ENCODE measurements around the gene CPXM1. TPM values are rescaled to one million over a fixed set of nuclear protein-coding genes. Genes with fewer than 3 reads are reported as not detected.

Gene CPXM1
- total and polyA plus RNA-seq, 8 donors: 0.50 to 16.2 (median 1.2) TPM; not detected in 3

GRCh38 chr20:2816030-2816582 lies 15.7 kb upstream of the CPXM1 start, which contains the start of gene TMEM239:
Gene TMEM239, plus strand, starts transcription at chr20:2816364. Its CDS starts 191 bp downstream, at chr20:2816555.
- Histone ChIP-seq H3K27ac (peak within 1 kb of the TSS in 1 of 5 donors; percentile 27), H3K4me1 (peaks cover 4 to 16% (median 9%) of the 10 kb centered on the region in 4 donors), H3K27me3 (peaks cover 6 to 70% (median 12%) of the 10 kb centered on the region in 3 donors), H3K9me3 (peaks cover 0 to 17% (median 8%) of the 10 kb centered on the region in 4 donors), H3K4me3 (no peak within 1 kb of the TSS), H3K36me3 (no peaks in the 10 kb centered on the region)
- DNase-seq: no peak
- TF ChIP-seq, protein P1, sequence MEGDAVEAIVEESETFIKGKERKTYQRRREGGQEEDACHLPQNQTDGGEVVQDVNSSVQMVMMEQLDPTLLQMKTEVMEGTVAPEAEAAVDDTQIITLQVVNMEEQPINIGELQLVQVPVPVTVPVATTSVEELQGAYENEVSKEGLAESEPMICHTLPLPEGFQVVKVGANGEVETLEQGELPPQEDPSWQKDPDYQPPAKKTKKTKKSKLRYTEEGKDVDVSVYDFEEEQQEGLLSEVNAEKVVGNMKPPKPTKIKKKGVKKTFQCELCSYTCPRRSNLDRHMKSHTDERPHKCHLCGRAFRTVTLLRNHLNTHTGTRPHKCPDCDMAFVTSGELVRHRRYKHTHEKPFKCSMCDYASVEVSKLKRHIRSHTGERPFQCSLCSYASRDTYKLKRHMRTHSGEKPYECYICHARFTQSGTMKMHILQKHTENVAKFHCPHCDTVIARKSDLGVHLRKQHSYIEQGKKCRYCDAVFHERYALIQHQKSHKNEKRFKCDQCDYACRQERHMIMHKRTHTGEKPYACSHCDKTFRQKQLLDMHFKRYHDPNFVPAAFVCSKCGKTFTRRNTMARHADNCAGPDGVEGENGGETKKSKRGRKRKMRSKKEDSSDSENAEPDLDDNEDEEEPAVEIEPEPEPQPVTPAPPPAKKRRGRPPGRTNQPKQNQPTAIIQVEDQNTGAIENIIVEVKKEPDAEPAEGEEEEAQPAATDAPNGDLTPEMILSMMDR (IDR thresholded peaks at IDR 0.05): no peak
- no peak for TF ChIP-seq POLR2AphosphoS5 (IDR thresholded peaks at IDR 0.05)
- TF ChIP-seq EP300 (IDR thresholded peaks at IDR 0.05): no peak
- no peak for TF ChIP-seq POLR2A (IDR thresholded peaks at IDR 0.05)
- intact Hi-C loops (cut with DNase I; ENCODE audit: low total_unique reads): no loop called here
- WGBS, 5 donors: 58 to 82% (median 72%) methylated on average over 7 to 10 of the region's 10 CpGs

GRCh38 chr20:2815242-2815900 lies 14.9 kb upstream of the CPXM1 start:
- Histone ChIP-seq H3K36me3 (no peaks in the 10 kb centered on the region), H3K9me3 (peaks cover 0 to 17% (median 8%) of the 10 kb centered on the region in 4 donors), H3K27me3 (peaks cover 2 to 70% (median 4%) of the 10 kb centered on the region in 3 donors), H3K4me1 (peaks cover 2 to 9% (median 4%) of the 10 kb centered on the region in 4 donors), H3K27ac (no peak overlapping the region), H3K4me3 (no peak overlapping the region)
- no peak for DNase-seq
- WGBS, 5 donors: 88 to 94% (median 89%) methylated on average over 7 to 8 of the region's 8 CpGs
- intact Hi-C loops (cut with DNase I; ENCODE audit: low total_unique reads): no loop called here
- TF ChIP-seq EP300 (IDR thresholded peaks at IDR 0.05) (no peak), POLR2AphosphoS5 (IDR thresholded peaks at IDR 0.05) (no peak), POLR2A (IDR thresholded peaks at IDR 0.05) (no peak)
- TF ChIP-seq, protein P1 (IDR thresholded peaks at IDR 0.05): no peak

DNA sequence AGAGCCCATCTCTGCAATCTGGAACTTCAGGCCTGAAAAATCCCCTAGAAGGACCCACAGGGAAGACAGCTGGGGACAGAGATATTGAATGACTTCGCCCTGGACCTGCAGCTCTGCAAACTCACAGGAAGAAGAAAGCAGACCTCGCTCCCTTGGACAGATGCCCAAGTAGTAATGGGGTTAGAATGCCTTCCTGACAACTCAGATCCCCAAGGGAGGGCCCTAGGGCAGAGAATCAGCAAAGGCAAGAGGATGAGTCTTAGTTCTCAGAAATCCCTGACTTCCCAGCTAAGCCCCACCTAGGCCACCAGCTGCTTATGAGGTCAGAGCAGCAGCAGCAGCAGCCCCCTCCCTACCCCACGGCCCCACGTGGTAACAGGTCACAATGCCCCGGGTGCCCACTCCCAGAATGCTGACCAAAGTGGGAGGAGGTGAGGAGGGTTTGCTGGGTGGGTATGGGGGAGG lies 14.2 kb upstream of the CPXM1 start, which contains the start of gene C20orf141:
C20orf141 (plus strand) TSS at position 401 of the 465 bp plus-strand sequence. CDS start 198 bp downstream, outside the sequence.
- no peak within 1 kb of the TSS for H3K27ac ChIP-seq
- no peak for TF ChIP-seq POLR2A (IDR thresholded peaks at IDR 0.05)
- peak in 1 of 3 donors; percentile 35 for TF ChIP-seq POLR2AphosphoS5 (IDR thresholded peaks at IDR 0.05)
- H3K27me3 ChIP-seq: peaks cover 0 to 67% (median 0%) of the 10 kb centered on the region in 3 donors
- 20 to 43% (median 34%) methylated on average over 3 to 5 of the region's 5 CpGs for WGBS, 5 donors
- peaks cover 0 to 17% (median 8%) of the 10 kb centered on the region in 4 donors for H3K9me3 ChIP-seq
- peaks cover 0 to 5% (median 1%) of the 10 kb centered on the region in 4 donors for H3K4me1 ChIP-seq
- peak in 1 of 2 donors; percentile 76 for DNase-seq
- intact Hi-C loops (cut with DNase I; ENCODE audit: low total_unique reads): no loop called here
- H3K4me3 ChIP-seq: no peak within 1 kb of the TSS
- no peaks in the 10 kb centered on the region for H3K36me3 ChIP-seq

DNA sequence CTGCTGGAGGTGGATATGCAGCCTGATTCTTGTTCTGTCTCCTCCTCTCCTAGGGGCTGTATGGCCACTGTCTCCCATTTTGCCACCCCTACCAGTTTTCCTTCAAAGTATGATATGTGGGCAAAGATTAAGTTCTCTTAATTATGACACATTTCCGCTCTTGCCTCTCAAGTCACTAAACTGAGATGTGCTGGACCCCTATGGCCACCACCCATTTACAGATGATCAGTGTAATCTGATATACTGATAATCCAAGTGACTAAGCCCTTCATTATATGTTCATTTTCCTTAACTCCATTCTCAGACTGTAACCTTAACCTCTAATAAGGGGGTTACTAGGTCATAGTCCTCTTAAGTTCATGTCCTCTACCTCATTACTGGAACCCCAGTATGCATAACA lies 13.6 kb upstream of the CPXM1 start:
- peaks cover 0 to 67% (median 0%) of the 10 kb centered on the region in 3 donors for H3K27me3 ChIP-seq
- intact Hi-C loops (cut with DNase I; ENCODE audit: low total_unique reads): no loop called here
- H3K4me1 ChIP-seq: peaks cover 0 to 5% (median 1%) of the 10 kb centered on the region in 4 donors
- 90 to 97% (median 97%) methylated on average over 1 of the region's 1 CpG for WGBS, 5 donors
- H3K9me3 ChIP-seq: peaks cover 0 to 17% (median 8%) of the 10 kb centered on the region in 4 donors
- H3K4me3 ChIP-seq: no peak overlapping the region
- H3K27ac ChIP-seq: no peak overlapping the region
- no peaks in the 10 kb centered on the region for H3K36me3 ChIP-seq
- TF ChIP-seq, protein P1 (IDR thresholded peaks at IDR 0.05): no peak
- TF ChIP-seq EP300 (IDR thresholded peaks at IDR 0.05) (no peak), POLR2AphosphoS5 (IDR thresholded peaks at IDR 0.05) (no peak)
- DNase-seq: no peak

All from stomach (tissue), 9 donors.